NCI-H524 (cell line): Measurements from ENCODE around the gene ADAM15.

Source experiments
- DNase-seq, 2 experiments: peaks; one replicate each; lab custom pipeline; 2025; lab: John Stamatoyannopoulos, UW

ADAM15 gene

GRCh38 chr1:155086128-155086741 is 35.1 kb downstream of the ADAM15 start:
- DNase-seq: peak in 1 of 2 experiments; percentile 46

- no peak for DNase-seq
Measured at GRCh38 chr1:155086856-155087535, 35.9 kb downstream of the ADAM15 start.

GRCh38 chr1:155091071-155092051 is 40.2 kb downstream of the ADAM15 start:
- DNase-seq: peak; percentile 55 to 75

GRCh38 chr1:155092131-155092530 is 41.0 kb downstream of the ADAM15 start:
- no peak for DNase-seq

GRCh38 chr1:155092641-155093040 is 41.5 kb downstream of the ADAM15 start:
- DNase-seq: no peak

GRCh38 chr1:155093911-155094621 is 43.0 kb downstream of the ADAM15 start:
- peak; percentile 83 to 87 for DNase-seq

- DNase-seq: no peak
Measured at GRCh38 chr1:155094622-155094948, 43.5 kb downstream of the ADAM15 start.

- no peak for DNase-seq
Measured at GRCh38 chr1:155099331-155099730, 48.2 kb downstream of the ADAM15 start.

- DNase-seq: no peak
Measured at GRCh38 chr1:155103325-155103724, 52.2 kb downstream of the ADAM15 start.

- no peak for DNase-seq
Measured at GRCh38 chr1:155104605-155105534, 53.8 kb downstream of the ADAM15 start.

- DNase-seq: no peak
Measured at GRCh38 chr1:155105604-155106011, 54.5 kb downstream of the ADAM15 start.

- DNase-seq: no peak
Measured at GRCh38 chr1:155106862-155107261, 55.7 kb downstream of the ADAM15 start.

GRCh38 chr1:155107309-155108264 is 56.5 kb downstream of the ADAM15 start:
- no peak for DNase-seq

GRCh38 chr1:155108296-155108695 is 57.2 kb downstream of the ADAM15 start:
- DNase-seq: no peak

GRCh38 chr1:155110381-155110780 is 59.3 kb downstream of the ADAM15 start:
- DNase-seq: no peak

GRCh38 chr1:155110826-155111225 is 59.7 kb downstream of the ADAM15 start:
- no peak for DNase-seq
